ENCODE measurements around the gene POP5.

- no peak for TF ChIP-seq CTCF (IDR thresholded peaks at IDR 0.05; ENCODE audit: insufficient read depth, low read length)
- no peak for TF ChIP-seq REST (IDR thresholded peaks at IDR 0.05; ENCODE audit: insufficient replicate concordance, low read depth)
Observed at GRCh38 chr12:120544691-120545090, 36.5 kb downstream of the POP5 start.

Measured in HL-60 (cell line).